GM21717 (cell line): Measurements from ENCODE around the gene NUP37.

Experiments
- ATAC-seq: cut with Tn5 transposase; IDR thresholded peaks from one replicate; pipeline ENCODE4 v1.9.1; 2021; ENCODE audit warnings: mild to moderate bottlenecking, moderate library complexity; ENCODE audit not compliant: unreplicated experiment

Gene NUP37

DNA sequence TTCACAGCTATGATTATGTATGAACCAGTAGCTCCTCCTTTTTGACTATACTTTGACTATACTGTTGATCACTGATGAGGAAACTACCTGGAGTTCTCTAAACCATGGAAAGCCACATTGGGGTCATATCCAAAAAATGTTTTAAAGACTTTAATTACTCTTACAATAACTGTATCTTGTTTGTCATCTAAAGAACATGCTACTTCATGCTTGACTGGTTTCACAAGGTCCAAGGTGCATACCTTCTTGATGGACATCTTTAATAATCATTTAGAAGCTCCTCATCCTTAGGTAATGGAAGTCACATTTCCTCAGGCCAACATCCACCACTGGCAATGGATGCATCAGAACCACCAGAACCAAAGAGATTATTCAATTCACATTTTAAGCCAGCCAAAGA, 88.1 kb downstream of the NUP37 start:
- no peak for ATAC-seq

- ATAC-seq: no peak
These were observed 90.8 kb downstream of the NUP37 start for GRCh38 chr12:102029141-102029540.

GRCh38 chr12:102026728-102027127, 93.2 kb downstream of the NUP37 start:
- ATAC-seq: no peak

GRCh38 chr12:102024765-102025164, 95.1 kb downstream of the NUP37 start:
- no peak for ATAC-seq

GRCh38 chr12:102023343-102023930, 96.5 kb downstream of the NUP37 start:
- ATAC-seq: no peak
